Right ventricle myocardium inferior (tissue), 1 donor: ENCODE results near the gene LRRC7. TPM values are rescaled to one million over a fixed set of nuclear protein-coding genes. Genes with fewer than 3 reads are reported as not detected.
"Not testable (repeated sequence)": the region's sequence is repeated elsewhere in the genome, so short reads cannot be mapped to it uniquely, and the experiment has no call there.

ENCODE experiments used
- ATAC-seq: fragments of 200-7000 bp; cut with Tn5 transposase; one replicate; pipeline ENCODE4 v1.9.1; 2020; ENCODE audit warnings: mild to moderate bottlenecking, moderate library complexity
- DNase-seq: peaks from one replicate; pipeline ENCODE4 v3.0.0; 2021; ENCODE audit errors: missing footprints
- intact Hi-C: fragments of 100-400 bp; cut with DNase I; formaldehyde crosslinking; loops from one replicate; pipeline ENCODE4 v1.11.0; 2022
- total RNA-seq: library from RNA; stranded (reverse); fragmentation: NEBNext Ultra II Directional; extraction: Animal tissue kit (Norgen Biotek cat#: 25700); gene quantifications from one replicate; pipeline ENCODE4 v1.2.1, GENCODE V29; 2021
- donor health status: DM: no; HTN: yes; CAD: no; lungs with severe emphysema.

Gene LRRC7
- total RNA-seq, 1 donor from 2014 or later, result 3.3 TPM

- intact Hi-C loops, result no loop called here
- DNase-seq (no peak), ATAC-seq (no peak)
Measured at GRCh38 chr1:69833536-69833935, 265.8 kb downstream of the LRRC7 start.

- intact Hi-C loops, result no loop called here
- ATAC-seq (no peak), DNase-seq (no peak)
Measured at GRCh38 chr1:69834336-69834735, 266.6 kb downstream of the LRRC7 start.

DNA sequence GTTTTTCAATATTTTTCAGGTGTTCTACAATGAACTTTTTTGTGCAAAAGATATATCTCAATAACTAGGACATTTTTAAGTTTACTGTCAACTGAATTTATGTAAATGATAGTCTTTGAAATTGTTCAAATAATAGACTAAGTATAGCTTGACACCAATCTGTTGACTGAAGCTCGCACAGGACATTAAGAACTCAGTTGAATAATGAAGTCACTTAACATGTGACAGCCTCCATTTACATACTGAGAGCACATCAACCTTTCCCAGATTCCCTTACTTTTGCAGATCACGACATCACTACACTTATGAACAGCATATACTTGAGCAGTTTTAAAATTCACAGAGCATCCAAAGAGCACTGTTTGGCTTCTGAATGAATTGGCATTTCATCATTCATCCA, 268.2 kb downstream of the LRRC7 start:
- DNase-seq, result no peak
- no peak for ATAC-seq
- intact Hi-C loops, result no loop called here

- intact Hi-C loops, result no loop called here
- ATAC-seq (no peak), DNase-seq (no peak)
Measured at GRCh38 chr1:69836971-69837636, 269.4 kb downstream of the LRRC7 start.

GRCh38 chr1:69842326-69842725, 274.6 kb downstream of the LRRC7 start:
- intact Hi-C loops, result no loop called here
- no peak for ATAC-seq
- DNase-seq, result no peak

GRCh38 chr1:69845655-69846054, 277.9 kb downstream of the LRRC7 start:
- DNase-seq (no peak), ATAC-seq (no peak)
- intact Hi-C loops, result no loop called here

DNA sequence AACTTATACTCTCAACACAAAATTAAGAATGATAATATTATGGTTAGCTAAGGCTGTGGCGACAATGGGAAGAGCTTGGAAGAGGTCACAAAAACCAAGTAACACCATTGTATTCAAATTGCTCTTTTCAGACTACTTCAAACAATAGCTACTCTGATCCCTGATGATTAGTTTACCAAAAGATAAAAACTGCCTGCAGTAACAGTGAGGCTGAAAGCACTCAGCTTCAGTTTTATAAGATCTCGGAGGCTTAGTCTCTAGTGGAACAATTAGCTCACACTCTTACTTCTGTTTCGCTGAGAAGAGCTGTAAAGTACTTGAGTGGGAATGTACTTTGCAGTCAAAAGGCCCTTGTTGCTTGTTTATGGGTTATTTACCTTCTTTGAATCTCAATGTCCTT, 278.5 kb downstream of the LRRC7 start:
- ATAC-seq, result no peak
- no peak for DNase-seq
- intact Hi-C loops, result no loop called here

DNA sequence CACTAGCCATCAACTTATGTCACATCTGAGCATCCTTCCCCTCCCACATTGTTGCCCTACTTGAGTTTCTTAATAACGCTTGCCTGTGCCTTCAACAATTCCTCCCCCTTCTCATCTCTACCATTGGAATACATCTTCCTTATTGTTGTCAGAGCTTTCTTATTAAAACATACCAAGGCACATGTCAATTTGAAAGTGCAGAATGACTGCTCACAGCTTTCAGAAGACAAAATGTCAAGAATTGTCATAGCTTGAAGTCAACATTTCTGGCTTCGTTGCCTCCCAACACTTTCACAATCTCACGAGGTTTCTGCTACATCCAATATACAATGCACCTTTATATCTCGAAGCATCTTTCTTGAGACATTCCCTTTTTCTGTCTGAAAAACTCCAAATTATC, 279.9 kb downstream of the LRRC7 start:
- intact Hi-C loops, result no loop called here
- no peak for DNase-seq
- no peak for ATAC-seq

DNA sequence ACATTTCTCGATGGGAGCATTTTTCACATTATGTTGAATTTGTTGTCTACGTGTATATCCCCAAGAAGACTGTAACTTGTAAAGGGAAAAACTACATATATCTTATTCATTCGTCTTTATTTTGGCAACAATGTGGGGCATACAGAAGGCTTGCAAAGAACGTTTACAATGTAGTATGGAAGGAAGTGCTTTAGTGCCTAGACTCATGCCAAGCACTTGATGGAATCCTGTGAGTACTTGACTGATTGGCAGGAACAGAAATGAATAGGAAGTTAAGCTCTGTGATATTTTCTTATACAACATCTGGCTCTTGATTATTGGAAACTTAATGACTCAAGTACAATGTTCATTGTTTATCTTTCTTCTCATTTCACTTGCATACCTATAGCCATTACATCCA, 284.4 kb downstream of the LRRC7 start:
- ATAC-seq (no peak), DNase-seq (no peak)
- intact Hi-C loops, result no loop called here

- DNase-seq, result no peak
- intact Hi-C loops, result no loop called here
- ATAC-seq, result no peak
Measured at GRCh38 chr1:69852706-69853105, 285.0 kb downstream of the LRRC7 start.

- ATAC-seq (no peak), DNase-seq (no peak)
- intact Hi-C loops, result no loop called here
Measured at GRCh38 chr1:69858534-69858933, 290.8 kb downstream of the LRRC7 start.

DNA sequence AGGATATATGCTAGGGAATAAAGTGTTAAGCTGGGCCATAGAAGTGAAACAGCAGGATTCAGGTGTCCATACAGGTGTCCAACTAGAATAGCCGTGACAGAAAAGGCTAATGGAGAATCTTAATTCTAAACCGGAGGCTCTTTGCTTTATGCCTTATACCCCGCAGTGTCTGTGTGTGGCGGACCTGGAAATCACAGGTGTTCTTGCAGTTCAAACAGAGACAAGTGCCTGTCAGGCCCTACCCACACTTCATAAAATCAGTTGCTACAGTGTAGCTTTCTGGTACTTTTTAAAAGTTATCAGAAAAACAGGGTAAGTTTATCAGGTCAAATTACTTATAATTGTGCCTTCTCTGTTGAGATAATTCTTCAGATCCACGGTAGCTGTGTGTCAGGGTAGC, 293.9 kb downstream of the LRRC7 start:
- ATAC-seq (no peak), DNase-seq (no peak)
- intact Hi-C loops, result no loop called here

DNA sequence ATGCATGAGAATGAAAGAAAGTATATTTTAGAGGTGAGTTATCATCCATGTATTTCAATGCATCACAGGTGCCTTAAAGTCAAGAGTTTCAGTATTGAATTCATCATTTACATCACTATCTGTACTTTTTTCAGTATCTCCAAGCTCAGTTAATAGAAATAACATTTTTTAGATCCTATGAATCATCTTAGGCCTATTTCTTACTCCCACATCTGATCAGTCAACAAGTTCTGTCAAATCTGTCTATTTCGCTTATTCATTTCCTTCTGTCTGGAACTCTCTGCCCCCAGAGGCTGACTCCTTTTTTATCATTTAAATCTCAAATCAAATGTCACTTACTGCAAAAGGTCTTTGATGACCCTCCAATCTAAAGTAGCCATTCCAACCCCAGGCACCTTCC, 295.2 kb downstream of the LRRC7 start:
- ATAC-seq, result no peak
- DNase-seq, result no peak
- intact Hi-C loops, result no loop called here

DNA sequence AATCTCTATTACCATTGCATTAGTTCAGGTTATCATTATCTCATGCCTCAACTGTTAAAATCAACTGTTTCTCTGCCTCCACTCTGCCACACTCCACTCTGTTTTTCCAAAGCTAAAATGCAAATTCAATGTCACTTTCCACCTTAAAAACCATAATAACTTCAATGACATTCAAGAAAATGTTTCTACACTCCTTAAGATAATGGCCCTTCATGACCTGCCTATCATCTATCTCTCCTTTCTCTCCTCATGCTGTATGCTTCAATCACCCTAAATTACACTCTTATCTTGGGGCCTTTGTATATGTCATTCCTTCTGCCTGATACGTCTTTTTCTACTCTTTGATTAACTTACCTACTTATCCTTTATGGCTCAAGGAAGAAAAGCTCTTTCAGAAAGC, 296.0 kb downstream of the LRRC7 start:
- intact Hi-C loops, result no loop called here
- ATAC-seq (no peak), DNase-seq (no peak)

DNA sequence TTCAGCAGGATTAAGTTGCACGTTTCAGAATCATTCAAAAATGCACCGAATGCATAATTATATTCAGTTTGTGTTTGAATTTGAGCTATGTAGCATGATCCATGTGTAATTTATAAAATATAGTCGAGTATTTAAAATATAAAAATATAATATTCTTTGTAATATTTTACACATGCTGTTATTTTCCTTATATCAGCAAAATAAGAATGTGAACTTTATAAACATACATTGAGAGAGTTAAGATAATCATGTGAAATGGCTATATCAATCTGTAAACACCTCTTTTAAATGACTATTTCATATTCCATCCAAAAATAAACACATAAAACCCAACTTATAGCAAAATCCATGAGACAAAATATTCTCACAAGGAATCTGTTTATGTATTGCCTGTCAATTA, 303.7 kb downstream of the LRRC7 start:
- ATAC-seq (no peak), DNase-seq (no peak)
- intact Hi-C loops, result no loop called here

DNA sequence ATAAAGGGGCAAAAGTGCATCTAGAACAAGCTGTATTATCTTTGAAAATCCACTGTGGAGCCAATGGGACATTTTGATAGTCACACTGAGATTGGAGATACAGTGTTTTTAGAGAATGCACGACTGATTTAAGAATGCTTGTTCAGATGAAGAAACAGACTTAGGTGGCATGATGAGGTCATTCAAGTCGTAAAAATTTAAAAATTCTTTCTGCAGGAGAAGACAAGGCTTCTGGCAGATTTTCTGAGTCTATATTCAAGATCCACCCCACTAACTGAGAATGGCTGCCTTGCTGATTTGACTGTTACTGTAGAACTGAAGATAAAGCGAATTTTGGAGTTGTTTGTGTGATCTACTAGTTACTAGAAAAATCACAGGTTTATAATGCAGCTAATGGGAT, 310.6 kb downstream of the LRRC7 start:
- intact Hi-C loops, result no loop called here
- no peak for ATAC-seq
- DNase-seq, result no peak

DNA sequence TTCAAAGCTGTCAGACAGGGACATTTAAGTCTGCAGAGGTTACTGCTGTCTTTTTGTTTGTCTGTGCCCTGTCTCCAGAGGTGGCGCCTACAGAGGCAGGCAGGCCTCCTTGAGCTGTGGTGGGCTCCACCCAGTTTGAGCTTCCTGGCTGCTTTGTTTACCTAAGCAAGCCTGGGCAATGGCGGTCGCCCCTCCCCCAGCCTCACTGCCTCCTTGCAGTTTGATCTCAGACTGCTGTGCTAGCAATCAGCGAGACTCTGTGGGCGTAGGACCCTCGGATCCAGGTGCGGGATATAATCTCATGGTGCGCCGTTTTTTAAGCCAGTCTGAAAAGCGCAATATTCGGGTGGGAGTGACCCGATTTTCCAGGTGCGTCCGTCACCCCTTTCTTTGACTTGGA, 320.3 kb downstream of the LRRC7 start:
- DNase-seq, ATAC-seq, intact Hi-C loops: not testable (repeated sequence)

DNA sequence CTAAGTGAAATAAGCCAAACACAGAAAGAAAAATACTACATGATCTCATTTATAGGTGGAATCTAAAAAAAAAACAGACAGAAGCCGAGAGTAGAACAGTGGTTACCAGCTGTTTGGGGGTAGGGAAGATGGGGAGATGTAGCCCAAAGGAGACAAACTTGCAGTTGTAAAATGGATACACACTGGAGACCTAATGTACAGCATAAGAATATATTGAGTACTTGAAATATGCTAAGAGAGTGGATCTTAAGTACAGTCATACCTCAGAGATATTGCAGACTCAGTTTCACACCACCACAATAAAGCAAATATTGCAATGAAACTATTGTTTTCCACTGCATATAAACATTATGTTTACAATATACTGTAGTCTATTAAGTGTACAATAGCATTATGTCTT, 320.9 kb downstream of the LRRC7 start:
- ATAC-seq, result no peak
- DNase-seq, result no peak

DNA sequence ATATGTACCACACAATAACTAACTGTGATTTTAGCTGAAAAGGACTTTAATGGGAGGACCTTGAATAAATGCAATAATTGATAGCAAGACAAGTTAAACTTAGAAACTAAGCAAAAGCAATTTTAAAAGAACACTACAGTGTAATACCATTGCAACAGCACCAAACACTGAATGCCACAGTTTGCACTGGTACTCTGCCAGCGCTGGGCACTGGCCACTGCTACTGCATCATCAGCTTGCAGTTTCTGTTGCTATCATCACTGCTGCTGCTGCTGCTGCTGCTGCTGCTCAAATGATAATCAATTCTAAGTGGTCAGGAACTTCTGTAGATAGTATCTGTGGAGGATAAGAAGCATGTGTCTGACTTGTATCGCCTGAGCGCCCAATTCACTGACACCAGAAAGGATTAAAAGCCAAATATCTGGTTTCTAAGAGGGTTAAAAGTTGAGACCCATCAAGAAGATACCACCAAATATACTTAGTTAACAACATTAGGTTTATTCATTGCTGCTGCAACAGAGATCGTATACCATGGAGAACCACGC, 330.8 kb downstream of the LRRC7 start:
- intact Hi-C loops, result no loop called here
- ATAC-seq, result no peak
- DNase-seq, result peak; percentile 27

More for the DNA sequence above, 320.9 kb downstream of the LRRC7 start:
- intact Hi-C loops, result no loop called here

DNA sequence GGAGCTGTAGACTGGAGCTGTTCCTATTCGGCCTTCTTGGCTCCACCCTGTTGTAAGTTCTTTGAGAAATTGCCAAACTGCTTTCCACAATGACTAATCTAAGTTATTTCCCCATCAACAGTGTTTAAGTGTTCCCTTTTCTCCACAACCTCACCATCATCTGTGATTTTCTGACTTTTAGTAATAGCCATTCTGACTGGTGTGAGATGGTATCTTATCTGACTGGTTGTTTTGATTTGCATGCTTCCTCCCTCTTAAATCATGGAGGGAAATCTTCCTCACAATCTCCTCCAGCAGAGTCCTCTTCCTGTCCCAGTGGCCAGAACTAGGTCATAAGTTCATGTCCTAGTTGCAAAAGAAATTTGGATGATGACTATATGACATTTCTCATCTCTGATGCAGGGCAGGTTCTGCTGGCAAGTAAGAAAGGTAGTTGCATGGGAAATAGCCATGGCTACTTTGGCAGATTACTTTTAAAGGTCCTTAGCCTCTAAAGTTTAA, 343.6 kb downstream of the LRRC7 start:
- ATAC-seq (peak; percentile 48), DNase-seq (no peak)
- intact Hi-C loops, result no loop called here

GRCh38 chr1:69913977-69914376, 346.3 kb downstream of the LRRC7 start:
- ATAC-seq (no peak), DNase-seq (no peak)

More at GRCh38 chr1:69913977-69914376, 346.3 kb downstream of the LRRC7 start:
- intact Hi-C loops, result no loop called here
